GM21447 (cell line): Measurements from ENCODE around the gene CGB5.
"Not testable (repeated sequence)": the region's sequence is repeated elsewhere in the genome, so short reads cannot be mapped to it uniquely, and the experiment has no call there.

Experiments
- ATAC-seq: cut with Tn5 transposase; IDR thresholded peaks from one replicate; pipeline ENCODE4 v1.9.1; 2021; ENCODE audit not compliant: unreplicated experiment

CGB5 gene

DNA sequence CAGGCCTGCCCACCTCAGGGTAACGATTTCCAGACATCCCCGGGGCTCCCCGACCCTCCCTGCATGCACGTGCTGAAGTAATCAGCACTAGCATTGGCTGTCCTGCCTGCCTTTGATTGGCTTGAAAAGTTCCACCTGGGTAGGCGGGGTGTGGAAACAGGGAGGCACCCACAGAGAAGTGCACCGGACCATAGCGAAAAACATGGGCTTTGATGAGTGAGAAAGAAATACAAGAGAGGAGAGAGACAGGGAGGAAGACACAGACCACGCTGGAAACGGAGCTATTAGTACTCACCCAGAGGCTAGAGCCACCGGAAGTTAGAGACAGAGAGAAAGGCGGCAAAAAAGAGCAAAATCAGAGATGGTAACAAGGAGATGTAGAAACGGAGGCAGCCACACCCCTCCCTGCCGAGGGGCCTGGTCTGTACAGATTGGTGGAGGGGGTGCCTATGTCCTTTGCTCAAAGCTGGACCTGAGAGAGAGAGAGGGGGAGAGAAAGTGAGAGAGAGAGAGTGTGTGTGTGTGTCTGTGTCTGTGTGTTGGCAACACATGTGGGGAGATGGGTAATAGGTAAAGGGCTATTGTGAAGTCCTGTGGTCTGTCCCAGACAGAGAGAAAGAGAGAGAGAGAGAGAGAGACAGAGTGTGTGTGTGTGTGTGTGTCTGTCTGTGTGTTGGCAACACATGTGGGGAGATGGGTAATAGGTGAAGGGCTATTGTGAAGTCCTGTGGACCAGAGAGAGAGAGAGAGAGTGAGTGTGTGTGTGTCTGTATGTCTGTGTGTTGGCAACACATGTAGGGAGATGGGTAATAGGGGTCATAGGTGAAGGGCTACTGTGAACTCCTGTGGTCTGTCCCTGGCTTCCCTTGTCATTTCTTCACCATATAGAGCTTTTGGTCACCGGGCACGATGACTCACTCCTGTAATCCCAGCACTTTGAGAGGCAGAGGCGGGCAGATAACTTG lies 22.4 kb upstream of the CGB5 start:
- no peak for ATAC-seq

DNA sequence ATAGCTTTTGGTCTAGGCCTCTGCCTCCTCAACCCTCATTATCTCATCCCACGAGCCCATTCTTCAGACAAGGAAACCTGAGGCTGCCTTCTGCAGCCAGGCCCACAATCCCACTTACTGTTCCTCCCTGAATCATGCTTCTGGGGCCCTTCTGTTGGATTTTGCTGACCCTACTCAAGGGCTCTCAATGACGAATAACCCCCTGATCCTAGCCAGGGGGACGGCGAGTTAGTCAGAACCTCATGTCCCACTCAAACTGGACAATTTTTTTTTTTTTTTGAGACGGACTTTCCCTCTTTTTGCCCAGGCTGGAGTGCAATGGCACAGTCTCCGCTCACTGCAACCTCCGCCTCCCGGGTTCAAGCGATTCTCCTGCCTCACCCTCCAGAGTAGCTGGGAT lies 21.5 kb upstream of the CGB5 start:
- ATAC-seq, result no peak

DNA sequence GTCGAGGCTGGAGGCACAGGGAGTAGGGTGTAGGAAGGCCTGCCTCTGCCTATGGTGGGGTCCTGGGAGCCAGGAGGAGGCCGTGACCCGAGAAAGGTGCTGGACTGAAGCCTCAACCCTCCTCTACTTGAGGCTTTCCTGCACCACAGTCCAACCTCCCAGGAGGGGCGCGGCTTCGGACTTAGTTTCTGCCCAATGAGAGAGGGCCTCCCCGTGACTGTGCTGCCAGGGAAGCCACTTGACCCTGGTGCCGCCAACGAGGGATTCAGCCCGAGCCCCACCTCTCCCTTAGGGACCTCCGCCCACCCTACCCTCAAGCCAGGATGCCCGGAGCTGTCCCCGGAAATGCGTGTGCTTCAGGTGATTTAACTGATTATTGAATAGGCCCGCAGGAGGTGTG lies 19.4 kb upstream of the CGB5 start, which contains the start of gene CGB3:
Gene CGB3 (minus strand): TSS at position 101 of the 400 bp plus-strand sequence. CDS start 362 bp downstream, outside the sequence.
- ATAC-seq, result not testable (repeated sequence)

DNA sequence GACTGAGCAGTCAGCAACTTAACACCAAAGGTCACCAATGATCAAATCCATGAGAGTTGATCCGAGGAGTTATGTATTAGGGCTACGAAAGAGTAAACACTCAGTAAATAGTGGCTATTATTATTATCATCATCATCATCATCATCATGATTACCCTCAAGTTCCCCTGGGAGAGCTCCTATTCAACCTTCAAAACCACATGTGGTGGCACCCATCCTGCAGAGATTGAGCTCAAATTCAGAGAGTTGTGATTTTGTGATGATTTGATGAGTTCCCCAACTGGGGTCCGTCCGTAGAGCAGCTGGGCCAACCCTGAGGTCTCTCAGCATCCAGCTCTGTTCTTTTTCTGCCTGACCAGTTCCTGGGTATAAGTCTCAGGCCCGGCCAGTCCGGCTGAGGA lies 18.6 kb upstream of the CGB5 start:
- ATAC-seq, result not testable (repeated sequence)

DNA sequence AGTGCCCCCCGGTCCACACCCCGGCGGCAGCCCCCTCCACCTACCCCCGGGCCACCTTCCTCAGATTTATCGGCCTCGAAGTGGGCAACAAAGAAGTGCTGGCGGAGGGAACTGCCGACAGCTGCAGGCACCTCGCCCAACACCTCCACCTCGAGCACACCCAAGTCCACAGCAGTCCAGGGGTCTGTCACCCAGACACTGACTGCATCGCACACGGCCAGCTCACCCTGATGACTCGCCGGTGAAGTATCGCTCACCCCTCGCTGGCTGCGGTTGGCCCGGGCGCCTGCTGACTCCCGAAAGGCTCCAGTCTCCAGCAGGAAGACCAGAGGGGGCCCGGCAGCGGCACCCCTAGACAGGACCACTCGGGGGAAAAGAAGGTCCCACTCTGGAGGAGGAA lies 18.0 kb upstream of the CGB5 start:
- not testable (repeated sequence) for ATAC-seq

DNA sequence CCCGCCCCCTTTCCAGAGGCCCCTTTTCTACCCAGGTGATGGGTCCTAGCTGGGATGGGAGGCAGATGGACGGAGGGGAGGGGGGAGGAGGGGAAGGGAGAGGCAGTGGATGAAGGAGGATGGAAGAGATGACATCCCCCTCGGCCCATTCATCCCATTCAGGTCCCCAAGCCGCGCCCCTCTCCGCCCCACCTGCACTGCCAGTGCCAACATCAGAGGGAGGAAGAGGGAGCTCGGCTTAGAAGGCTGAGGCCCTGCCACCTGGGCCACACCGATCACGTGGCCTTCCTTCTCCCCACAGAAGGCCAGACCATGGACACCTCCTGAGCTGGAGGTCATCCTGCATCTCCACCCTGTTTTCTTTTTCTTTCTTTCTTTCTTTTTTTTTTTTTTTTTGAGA lies 15.0 kb upstream of the CGB5 start:
- not testable (repeated sequence) for ATAC-seq

DNA sequence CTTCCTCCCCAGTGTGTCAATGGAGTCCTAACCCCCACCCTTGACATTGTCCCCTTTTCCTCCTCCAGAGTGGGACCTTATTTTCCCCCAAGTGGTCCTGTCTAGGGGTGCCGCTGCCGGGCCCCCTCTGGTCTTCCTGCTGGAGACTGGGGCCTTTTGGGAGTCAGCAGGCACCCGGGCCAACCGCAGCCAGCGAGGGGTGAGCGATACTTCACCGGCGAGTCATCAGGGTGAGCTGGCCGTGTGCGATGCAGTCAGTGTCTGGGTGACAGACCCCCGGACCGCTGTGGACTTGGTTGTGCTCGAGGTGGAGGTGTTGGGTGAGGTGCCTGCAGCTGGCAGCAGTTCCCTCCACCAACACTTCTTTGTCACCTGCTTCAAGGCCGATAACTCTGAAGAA lies 13.9 kb upstream of the CGB5 start:
- ATAC-seq, result not testable (repeated sequence)

DNA sequence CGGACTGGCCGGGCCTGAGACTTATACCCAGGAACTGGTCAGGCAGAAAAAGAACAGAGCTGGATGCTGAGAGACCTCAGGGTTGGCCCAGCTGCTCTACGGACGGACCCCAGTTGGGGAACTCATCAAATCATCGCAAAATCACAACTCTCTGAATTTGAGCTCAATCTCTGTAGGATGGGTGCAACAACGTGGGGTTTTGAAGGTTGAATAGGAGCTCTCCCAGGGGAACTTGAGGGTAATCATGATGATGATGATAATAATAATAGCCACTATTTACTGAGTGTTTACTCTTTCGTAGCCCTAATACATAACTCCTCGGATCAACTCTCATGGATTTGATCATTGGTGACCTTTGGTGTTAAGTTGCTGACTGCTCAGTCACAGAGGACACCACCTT lies 13.3 kb upstream of the CGB5 start:
- not testable (repeated sequence) for ATAC-seq

DNA sequence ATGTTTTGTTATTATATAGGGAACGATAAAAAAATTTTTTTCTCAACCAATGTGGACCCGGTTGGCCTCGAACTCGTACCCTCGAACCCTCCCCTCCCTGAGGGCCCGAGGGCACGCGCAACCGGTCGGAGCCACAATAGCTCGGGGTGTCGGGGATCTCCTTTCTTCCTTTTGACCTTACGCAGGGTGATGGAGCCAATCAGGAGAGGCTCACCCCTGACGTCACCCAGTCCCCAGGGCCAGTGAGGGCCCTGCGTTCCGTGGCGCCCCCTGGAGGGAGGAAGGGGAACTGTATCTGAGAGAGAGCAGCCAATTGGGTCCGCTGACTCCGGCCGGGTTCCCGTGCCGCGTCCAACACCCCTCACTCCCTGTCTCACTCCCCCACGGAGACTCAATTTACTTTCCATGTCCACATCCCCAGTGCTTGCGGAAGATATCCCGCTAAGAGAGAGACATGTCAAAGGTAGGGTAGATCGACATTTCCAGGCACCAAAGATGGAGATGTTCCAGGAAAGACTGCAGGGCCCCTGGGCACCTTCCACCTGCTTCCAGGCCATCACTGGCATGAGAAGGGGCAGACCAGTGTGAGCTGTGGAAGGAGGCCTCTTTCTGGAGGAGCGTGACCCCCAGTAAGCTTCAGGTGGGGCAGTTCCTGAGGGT lies 11.9 kb upstream of the CGB5 start, which contains the start of gene CGB2:
Gene CGB2 (plus strand): TSS at position 249 of the 660 bp plus-strand sequence. CDS start 206 bp downstream, at position 455.
- not testable (repeated sequence) for ATAC-seq

DNA sequence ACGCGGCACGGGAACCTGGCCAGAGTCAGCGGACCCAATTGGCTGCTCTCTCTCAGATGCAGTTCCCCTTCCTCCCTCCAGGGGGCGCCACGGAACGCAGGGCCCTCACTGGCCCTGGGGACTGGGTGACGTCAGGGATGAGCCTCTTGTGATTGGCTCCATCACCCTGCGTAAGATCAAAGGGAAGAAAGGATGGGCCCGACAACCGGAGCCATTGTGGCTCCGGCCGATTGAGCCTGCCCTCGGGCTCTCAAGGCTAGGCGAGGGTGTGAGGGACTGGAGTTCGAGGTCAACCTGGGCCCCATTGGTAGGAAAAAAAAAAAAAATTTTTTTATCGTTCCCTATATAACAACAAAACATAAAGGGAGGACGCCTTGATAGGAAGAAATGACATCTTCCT lies 6.8 kb upstream of the CGB5 start, which contains the start of gene CGB1:
Gene CGB1 (minus strand): TSS at position 81 of the 400 bp plus-strand sequence. CDS start 184 bp downstream, outside the sequence.
- not testable (repeated sequence) for ATAC-seq

DNA sequence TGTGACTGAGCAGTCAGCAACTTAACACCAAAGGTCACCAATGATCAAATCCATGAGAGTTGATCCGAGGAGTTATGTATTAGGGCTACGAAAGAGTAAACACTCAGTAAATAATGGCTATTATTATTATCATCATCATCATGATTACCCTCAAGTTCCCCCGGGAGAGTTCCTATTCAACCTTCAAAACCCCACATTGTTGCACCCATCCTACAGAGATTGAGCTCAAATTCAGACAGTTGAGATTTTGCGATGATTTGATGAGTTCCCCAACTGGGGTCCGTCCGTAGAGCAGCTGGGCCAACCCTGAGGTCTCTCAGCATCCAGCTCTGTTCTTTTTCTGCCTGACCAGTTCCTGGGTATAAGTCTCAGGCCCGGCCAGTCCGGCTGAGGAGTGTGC lies 5.5 kb upstream of the CGB5 start:
- ATAC-seq, result not testable (repeated sequence)

DNA sequence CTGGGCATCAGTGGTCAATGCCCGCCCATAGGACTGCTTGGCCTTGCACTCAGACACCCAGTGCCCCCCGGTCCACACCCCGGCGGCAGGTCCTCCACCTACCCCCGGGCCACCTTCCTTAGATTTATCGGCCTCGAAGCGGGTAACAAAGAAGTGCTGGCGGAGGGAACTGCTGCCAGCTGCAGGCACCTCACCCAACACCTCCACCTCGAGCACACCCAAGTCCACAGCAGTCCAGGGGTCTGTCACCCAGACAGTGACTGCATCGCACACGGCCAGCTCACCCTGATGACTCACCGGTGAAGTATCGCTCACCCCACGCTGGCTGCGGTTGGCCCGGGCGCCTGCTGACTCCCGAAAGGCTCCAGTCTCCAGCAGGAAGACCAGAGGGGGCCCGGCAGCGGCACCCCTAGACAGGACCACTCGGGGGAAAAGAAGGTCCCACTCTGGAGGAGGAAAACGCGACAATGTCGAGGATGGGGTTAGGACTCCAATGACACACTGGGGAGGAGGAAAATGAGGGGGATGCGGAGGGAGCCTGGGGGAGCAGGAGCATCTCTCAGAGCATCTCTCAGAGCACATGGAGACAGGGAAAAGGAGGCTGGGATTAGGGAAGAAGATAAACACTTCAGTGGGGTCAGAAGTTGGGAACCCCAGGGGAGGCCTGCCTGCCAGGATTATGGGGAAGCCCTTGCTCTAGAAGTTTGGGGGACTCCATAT lies 4.9 kb upstream of the CGB5 start:
- ATAC-seq, result not testable (repeated sequence)

DNA sequence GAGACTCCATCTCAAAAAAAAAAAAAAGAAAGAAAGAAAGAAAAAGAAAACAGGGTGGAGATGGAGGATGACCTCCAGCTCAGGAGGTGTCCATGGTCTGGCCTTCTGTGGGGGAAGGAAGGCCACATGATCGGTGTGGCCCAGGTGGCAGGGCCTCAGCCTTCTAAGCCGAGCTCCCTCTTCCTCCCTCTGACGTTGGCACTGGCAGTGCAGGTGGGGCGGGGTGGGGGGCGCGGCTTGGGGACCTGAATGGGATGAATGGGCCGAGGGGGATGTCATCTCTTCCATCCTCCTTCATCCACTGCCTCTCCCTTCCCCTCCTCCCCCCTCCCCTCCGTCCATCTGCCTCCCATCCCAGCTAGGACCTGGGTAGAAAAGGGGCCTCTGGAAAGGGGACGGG lies 3.9 kb upstream of the CGB5 start:
- not testable (repeated sequence) for ATAC-seq

DNA sequence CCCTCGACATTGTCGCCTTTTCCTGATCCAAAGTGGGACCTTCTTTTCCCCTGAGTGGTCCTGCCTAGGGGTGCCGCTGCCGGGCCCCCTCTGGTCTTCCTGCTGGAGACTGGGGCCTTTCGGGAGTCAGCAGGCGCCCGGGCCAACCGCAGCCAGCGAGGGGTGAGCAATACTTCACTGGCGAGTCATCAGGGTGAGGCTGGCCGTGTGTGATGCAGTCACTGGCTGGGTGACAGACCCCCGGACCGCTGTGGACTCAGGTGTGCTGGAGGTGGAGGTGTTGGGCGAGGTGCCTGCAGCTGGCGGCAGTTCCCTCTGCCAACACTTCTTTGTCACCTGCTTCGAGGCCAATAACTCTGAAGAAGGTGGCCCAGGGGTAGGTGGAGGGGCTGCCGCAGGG lies 1.5 kb upstream of the CGB5 start:
- no peak for ATAC-seq

DNA sequence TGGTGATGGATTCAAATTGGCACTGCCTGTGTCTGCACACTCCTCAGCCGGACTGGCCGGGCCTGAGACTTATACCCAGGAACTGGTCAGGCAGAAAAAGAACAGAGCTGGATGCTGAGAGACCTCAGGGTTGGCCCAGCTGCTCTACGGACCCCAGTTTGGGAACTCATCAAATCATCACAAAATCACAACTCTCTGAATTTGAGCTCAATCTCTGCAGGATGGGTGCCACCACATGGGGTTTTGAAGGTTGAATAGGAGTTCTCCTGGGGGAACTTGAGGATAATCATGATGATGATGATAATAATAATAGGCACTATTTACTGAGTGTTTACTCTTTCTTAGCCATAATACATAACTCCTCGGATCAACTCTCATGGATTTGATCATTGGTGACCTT lies 982 bp upstream of the CGB5 start:
- not testable (repeated sequence) for ATAC-seq

DNA sequence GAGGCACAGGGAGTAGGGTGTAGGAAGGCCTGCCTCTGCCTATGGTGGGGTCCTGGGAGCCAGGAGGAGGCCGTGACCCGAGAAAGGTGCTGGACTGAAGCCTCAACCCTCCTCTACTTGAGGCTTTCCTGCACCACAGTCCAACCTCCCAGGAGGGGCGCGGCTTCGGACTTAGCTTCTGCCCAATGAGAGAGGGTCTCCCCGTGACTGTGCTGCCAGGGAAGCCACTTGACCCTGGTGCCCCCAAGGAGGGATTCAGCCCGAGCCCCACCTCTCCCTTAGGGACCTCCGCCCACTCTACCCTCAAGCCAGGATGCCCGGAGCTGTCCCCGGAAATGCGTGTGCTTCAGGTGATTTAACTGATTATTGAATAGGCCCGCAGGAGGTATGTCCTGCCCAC lies 5.4 kb downstream of the CGB5 start, which contains the start of gene CGB8:
Gene CGB8 (minus strand): TSS at position 101 of the 400 bp plus-strand sequence. CDS start 372 bp downstream, outside the sequence.
- not testable (repeated sequence) for ATAC-seq

DNA sequence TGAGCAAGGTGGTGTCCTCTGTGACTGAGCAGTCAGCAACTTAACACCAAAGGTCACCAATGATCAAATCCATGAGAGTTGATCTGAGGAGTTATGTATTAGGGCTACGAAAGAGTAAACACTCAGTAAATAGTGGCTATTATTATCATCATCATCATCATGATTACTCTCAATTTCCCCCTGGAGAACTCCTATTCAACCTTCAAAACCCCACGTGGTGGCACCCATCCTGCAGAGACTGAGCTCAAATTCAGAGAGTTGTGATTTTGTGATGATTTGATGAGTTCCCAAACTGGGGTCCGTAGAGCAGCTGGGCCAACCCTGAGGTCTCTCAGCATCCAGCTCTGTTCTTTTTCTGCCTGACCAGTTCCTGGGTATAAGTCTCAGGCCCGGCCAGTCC lies 6.2 kb downstream of the CGB5 start:
- not testable (repeated sequence) for ATAC-seq

DNA sequence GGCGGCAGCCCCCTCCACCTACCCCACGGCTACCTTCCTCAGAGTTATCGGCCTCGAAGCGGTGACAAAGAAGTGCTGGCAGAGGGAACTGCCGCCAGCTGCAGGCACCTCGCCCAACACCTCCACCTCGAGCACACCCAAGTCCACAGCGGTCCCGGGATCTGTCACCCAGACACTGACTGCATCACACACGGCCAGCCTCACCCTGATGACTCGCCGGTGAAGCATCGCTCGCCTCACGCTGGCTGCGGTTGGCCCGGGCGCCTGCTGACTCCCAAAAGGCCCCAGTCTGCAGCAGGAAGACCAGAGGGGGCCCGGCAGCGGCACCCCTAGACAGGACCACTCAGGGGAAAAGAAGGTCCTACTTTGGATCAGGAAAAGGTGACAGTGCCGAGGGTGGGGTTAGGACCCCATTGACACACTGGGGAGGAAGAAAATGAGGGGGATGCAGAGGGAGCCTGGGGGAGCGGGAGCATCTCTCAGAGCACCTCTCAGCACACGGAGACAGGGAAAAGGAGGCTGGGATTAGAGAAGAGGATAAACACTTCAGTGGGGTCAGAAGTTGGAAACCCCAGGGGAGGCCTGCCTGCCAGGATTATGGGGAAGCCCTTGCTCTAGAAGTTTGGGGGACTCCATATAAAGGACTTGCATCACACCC lies 6.9 kb downstream of the CGB5 start:
- not testable (repeated sequence) for ATAC-seq

DNA sequence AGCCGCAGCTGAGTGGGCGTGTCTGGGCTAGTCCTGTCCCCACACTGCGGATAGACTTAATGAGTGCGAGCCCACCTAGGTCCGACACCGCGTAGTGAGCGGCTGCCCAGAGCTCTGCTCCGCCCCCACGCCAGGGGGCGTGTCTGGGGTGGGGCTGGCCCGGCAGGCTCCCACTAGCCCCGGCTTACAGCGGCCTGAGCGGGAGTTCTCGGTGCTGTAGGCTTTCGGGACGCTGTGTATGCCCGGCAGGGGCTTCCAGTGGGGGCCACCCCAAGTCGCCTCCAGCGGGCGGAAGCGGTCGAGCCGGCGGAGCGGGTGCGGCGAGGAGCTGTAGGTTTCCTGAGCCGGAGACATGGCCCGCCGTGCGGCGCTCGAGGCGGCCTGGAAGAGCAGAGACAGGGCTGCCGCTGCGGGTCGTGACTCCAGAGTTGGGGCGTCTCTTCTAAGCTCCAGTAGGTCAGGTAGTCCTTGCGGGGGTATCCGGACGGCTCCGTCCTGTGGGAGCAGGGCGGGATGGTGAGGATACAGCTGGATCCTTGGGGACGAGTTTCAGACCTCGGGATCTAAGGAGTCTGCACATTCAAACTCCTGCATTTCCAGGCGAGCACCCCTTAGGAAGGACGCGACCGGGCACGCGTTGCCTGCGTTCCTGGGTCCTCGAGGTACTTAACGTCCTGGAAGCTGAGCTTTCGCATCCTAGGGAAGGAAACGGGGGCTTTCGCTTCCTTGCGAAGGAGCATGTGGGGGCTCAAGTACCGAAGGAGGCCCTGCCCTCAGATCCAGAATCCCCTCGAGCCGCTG lies 12.7 kb downstream of the CGB5 start:
- no peak for ATAC-seq
